SU-DHL-6 (cell line): ENCODE measurements around the gene VSIG10L.

ENCODE experiments used
- H2AFZ ChIP-seq: fragments of 200-600 bp; sonication (generic); 2 replicates; pipeline ENCODE4 v1.6.1; 2014; ENCODE audit warnings: low read depth, mild to moderate bottlenecking, moderate library complexity, mixed read lengths, antibody characterized with exemption, low read length; ENCODE audit not compliant: severe bottlenecking
- H3F3A ChIP-seq: fragments of 200-600 bp; shearing (Covaris generic); 2 replicates; pipeline ENCODE4 v1.6.0; 2016; ENCODE audit warnings: antibody characterized with exemption, mild to moderate bottlenecking; ENCODE audit not compliant: insufficient read depth
- H3K27ac ChIP-seq: fragments of 200-600 bp; sonication (generic); 2 replicates; pipeline ENCODE4 v1.5.1; 2016; ENCODE audit warnings: low read depth, mild to moderate bottlenecking, low read length, moderate library complexity, mixed read lengths
- H3K27me3 ChIP-seq: fragments of 200-600 bp; sonication (generic), shearing (Covaris generic); 2 replicates; pipeline ENCODE4 v1.6.0; 2014; ENCODE audit warnings: mild to moderate bottlenecking, low read length
- H3K36me3 ChIP-seq: fragments of 200-600 bp; sonication (generic); 2 replicates; pipeline ENCODE4 v1.6.1; 2014; ENCODE audit warnings: mild to moderate bottlenecking, low read length, mixed read lengths
- H3K4me2 ChIP-seq: fragments of 300-600, 200-600 bp; shearing (Covaris generic), sonication (generic); 2 replicates; pipeline ENCODE4 v1.6.0; 2014; ENCODE audit warnings: low read length, low read depth, mild to moderate bottlenecking; ENCODE audit not compliant: poor library complexity, severe bottlenecking
- H3K4me3 ChIP-seq: fragments of 200-600 bp; sonication (generic); 2 replicates; pipeline ENCODE4 v1.5.1; 2014; ENCODE audit warnings: antibody characterized with exemption, low read length, mild to moderate bottlenecking, mixed read lengths; ENCODE audit not compliant: insufficient read depth, poor library complexity, severe bottlenecking
- H3K79me2 ChIP-seq: fragments of 200-600 bp; sonication (generic); 2 replicates; pipeline ENCODE4 v1.6.1; 2014; ENCODE audit warnings: mild to moderate bottlenecking, low read length, moderate library complexity; ENCODE audit not compliant: insufficient read depth
- H3K9ac ChIP-seq: fragments of 200-600 bp; sonication (generic); 2 replicates; pipeline ENCODE4 v1.7.0; 2014; ENCODE audit warnings: mild to moderate bottlenecking, low read length
- H3K9me2 ChIP-seq: fragments of 200-600 bp; sonication (generic); replicated peaks from 2 replicates; pipeline ENCODE4 v1.6.1; 2014; ENCODE audit warnings: low read length; ENCODE audit not compliant: insufficient read depth
- H3K9me3 ChIP-seq: fragments of 200-600 bp; sonication (generic); 2 replicates; pipeline ENCODE4 v1.6.1; 2014; ENCODE audit warnings: low read length, mixed read lengths; ENCODE audit not compliant: insufficient read depth
- H4K20me1 ChIP-seq: fragments of 200-600 bp; sonication (generic); 2 replicates; pipeline ENCODE4 v1.6.1; 2014; ENCODE audit warnings: low read depth, mild to moderate bottlenecking, antibody characterized with exemption, low read length, moderate library complexity, mixed read lengths
- EZH2phosphoT487 ChIP-seq: fragments of 200-600 bp; sonication (generic), shearing (Covaris generic); conservative IDR thresholded peaks from 2 replicates; pipeline ENCODE4 v1.6.1; 2018; ENCODE audit warnings: mild to moderate bottlenecking, antibody characterized with exemption, low read length, moderate library complexity, mixed read lengths
- TF ChIP-seq, protein P1 (sequence below): fragments of 200-600 bp; sonication (generic); IDR thresholded peaks from one replicate; pipeline ENCODE4 v1.5.1; 2017; ENCODE audit warnings: antibody characterized with exemption, mild to moderate bottlenecking, low read length, moderate library complexity; ENCODE audit not compliant: insufficient read depth, poor library complexity, severe bottlenecking

The VSIG10L gene

DNA sequence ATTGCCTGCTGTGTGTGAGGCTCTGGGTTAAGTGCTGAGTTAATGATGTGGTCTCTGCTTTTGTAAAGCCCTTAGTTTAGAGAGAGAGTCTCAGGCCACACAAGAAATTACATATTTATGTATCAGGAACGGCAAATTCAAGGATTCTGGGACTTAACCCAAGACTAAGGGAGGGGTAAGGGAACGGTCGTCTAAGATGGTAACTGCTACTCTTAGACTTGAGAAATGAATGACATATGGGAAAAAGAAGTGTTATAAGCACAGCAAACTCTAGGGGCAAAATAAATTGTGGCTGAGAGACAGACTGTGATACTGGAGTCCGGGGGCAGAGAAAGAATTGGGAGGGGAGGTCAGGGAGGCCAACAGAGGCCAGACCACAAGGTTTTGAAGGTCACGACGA, 10.2 kb downstream of the VSIG10L start:
- Histone ChIP-seq H3K4me2 (no peak overlapping the region), H3K79me2 (no peaks in the 10 kb centered on the region), H3K27me3 (no peaks in the 10 kb centered on the region), H2AFZ (no peak overlapping the region), H3K9me3 (no peaks in the 10 kb centered on the region), H3F3A (no peaks in the 10 kb centered on the region), H3K4me3 (no peak overlapping the region), H3K9ac (no peak overlapping the region), H3K27ac (no peak overlapping the region), H3K36me3 (no peaks in the 10 kb centered on the region), H3K9me2 (no peaks in the 10 kb centered on the region), H4K20me1 (no peaks in the 10 kb centered on the region)
- TF ChIP-seq, protein P1, sequence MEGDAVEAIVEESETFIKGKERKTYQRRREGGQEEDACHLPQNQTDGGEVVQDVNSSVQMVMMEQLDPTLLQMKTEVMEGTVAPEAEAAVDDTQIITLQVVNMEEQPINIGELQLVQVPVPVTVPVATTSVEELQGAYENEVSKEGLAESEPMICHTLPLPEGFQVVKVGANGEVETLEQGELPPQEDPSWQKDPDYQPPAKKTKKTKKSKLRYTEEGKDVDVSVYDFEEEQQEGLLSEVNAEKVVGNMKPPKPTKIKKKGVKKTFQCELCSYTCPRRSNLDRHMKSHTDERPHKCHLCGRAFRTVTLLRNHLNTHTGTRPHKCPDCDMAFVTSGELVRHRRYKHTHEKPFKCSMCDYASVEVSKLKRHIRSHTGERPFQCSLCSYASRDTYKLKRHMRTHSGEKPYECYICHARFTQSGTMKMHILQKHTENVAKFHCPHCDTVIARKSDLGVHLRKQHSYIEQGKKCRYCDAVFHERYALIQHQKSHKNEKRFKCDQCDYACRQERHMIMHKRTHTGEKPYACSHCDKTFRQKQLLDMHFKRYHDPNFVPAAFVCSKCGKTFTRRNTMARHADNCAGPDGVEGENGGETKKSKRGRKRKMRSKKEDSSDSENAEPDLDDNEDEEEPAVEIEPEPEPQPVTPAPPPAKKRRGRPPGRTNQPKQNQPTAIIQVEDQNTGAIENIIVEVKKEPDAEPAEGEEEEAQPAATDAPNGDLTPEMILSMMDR = no peak
- TF ChIP-seq EZH2phosphoT487 = no peak

DNA sequence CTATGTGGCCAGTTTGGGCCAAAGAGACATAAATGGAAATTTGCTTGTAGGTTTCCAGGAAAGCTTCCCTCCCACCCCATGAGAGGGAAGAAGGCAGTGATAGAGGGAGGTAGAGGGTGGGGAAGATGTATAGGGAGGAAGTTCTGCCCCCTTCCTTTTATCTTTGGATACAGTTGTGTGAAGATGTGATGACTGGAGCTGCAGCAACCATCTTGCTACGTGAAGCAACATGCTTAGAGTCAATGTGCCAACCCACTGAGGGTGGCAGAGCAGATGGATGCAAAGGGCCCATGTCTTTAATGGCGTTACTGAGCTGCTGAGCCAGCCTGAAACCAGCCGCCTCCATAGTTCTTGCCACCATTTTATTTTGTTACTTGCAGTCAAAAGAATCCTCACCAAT, 10.7 kb downstream of the VSIG10L start:
- no peak for TF ChIP-seq EZH2phosphoT487
- TF ChIP-seq, protein P1 = no peak
- Histone ChIP-seq H4K20me1 (no peaks in the 10 kb centered on the region), H3K9me3 (no peaks in the 10 kb centered on the region), H3K4me2 (no peak overlapping the region), H3K27ac (no peak overlapping the region), H3K9me2 (no peaks in the 10 kb centered on the region), H3K4me3 (no peak overlapping the region), H2AFZ (no peak overlapping the region), H3K36me3 (no peaks in the 10 kb centered on the region), H3K27me3 (no peaks in the 10 kb centered on the region), H3F3A (no peaks in the 10 kb centered on the region), H3K79me2 (no peaks in the 10 kb centered on the region), H3K9ac (no peak overlapping the region)

DNA sequence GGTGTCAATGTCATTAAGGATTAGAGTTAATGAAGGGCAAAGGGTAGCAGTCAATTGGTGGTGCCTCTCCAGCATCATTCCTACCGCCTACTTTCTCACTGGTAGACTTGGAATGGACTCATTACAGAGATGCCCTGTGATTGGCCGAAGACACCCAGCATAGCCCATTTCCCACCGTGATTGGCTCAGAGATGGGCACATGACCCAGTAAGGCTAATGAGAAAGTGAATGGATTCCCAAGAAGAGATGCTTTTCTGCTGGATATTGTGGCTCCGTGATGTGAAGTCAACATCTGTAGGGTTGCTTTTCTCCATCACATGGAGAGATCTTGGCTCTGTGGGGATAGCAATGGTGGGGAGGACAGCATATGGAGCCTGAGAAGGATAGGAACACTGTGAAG, 11.6 kb downstream of the VSIG10L start:
- H3K4me2 ChIP-seq = no peak overlapping the region
- no peaks in the 10 kb centered on the region for H3K9me3 ChIP-seq
- H3K4me3 ChIP-seq = no peak overlapping the region
- H3K9me2 ChIP-seq = no peaks in the 10 kb centered on the region
- H3K27ac ChIP-seq = no peak overlapping the region
- H3K79me2 ChIP-seq = no peaks in the 10 kb centered on the region
- H3K36me3 ChIP-seq = no peaks in the 10 kb centered on the region
- no peak overlapping the region for H2AFZ ChIP-seq
- H3F3A ChIP-seq = no peaks in the 10 kb centered on the region
- H3K9ac ChIP-seq = no peak overlapping the region
- no peaks in the 10 kb centered on the region for H4K20me1 ChIP-seq
- TF ChIP-seq, protein P1 = no peak
- no peak for TF ChIP-seq EZH2phosphoT487
- H3K27me3 ChIP-seq = no peaks in the 10 kb centered on the region
